Uterus (tissue), 2 donors: ENCODE data around the gene COCH.

ENCODE experiments used
- CTCF ChIP-seq, 4 experiments: fragments of 200-600 bp in 2 of 4; fragments of 450-650 bp in 2 of 4; sonication (generic) in 2 of 4; IDR thresholded peaks; one replicate each; pipeline ENCODE4 v1.5.1; 2016 to 2019; ENCODE audit warnings: antibody characterized with exemption in 4 of 4, mild to moderate bottlenecking in 2 of 4, moderate library complexity in 1 of 4
- POLR2A ChIP-seq, 2 donors: fragments of 450-650 bp; IDR thresholded peaks; one replicate each; pipeline ENCODE4 v1.6.1; 2016; ENCODE audit warnings: antibody characterized with exemption in 2 of 2, mild to moderate bottlenecking in 1 of 2, moderate library complexity in 1 of 2

DNA sequence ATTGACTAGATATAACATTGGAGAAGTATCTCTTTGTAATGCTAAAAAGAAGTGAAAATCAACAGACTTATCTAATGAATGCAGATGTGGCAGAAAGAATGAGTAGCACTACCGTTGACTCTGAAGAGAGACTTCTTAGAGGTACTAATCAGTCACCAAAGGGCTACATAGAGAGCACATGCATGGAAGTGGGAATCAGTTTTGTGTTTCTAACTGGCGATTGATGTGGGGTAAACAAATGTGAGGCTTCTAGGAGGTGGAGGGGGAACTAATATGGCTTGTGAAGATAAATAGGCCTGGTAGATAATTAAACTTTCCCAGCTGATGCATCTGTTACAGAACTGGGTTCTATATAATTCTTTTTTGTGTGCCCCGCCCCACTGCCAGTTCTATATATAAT lies 10.5 kb downstream of the COCH start:
- TF ChIP-seq CTCF (IDR thresholded peaks at IDR 0.05) (no peak), POLR2A (IDR thresholded peaks at IDR 0.05) (no peak)
